HepG2 (cell line): ENCODE results near the gene PLCL2. TPM values are rescaled to one million over a fixed set of nuclear protein-coding genes. Genes with fewer than 3 reads are reported as not detected.

Source experiments
- ATAC-seq: fragments of 200-7000 bp; cut with Tn5 transposase; 3 replicates; pipeline ENCODE4 v1.9.1; 2020; ENCODE audit warnings: mild to moderate bottlenecking, moderate library complexity
- BruUV-seq: library from RNA; stranded (reverse); fragments of 400-500 nt; replicated peaks from 2 replicates; lab custom pipeline; 2021; lab: Mats Ljungman, UMichigan
- CTCF ChIA-PET: fragments of 300-600 bp; formaldehyde crosslinking; extraction: SDS; loops from one replicate; lab custom pipeline; 2021; ENCODE audit warnings: low total read pairs, inconsistent platforms, low intra/inter-chr PET ratio; lab: Yijun Ruan, JAX
- POLR2A ChIA-PET: fragments of 350-600 bp; sonication (Branson Sonifier 250); formaldehyde crosslinking; loops from one replicate; lab custom pipeline; 2020; ENCODE audit warnings: antibody characterized with exemption, inconsistent platforms; lab: Yijun Ruan, JAX
- DNase-seq: peaks from one replicate; pipeline ENCODE4 v3.0.0-alpha.2; 2015; ENCODE audit warnings: low spot score
- FAIRE-seq: peaks from 3 replicates; lab custom pipeline; 2011; peaks lifted over from hg19 to GRCh38; lab: Jason Lieb, UNC
- H2AFZ ChIP-seq: one replicate; pipeline ENCODE4 v1.6.1; 2011; ENCODE audit warnings: low read length, inconsistent platforms
- H3K27ac ChIP-seq: fragments of 300-600 bp; 3 replicates; pipeline ENCODE4 v1.8.0; 2011; ENCODE audit warnings: mixed run types, mild to moderate bottlenecking, mixed read lengths, low read length, inconsistent platforms; ENCODE audit not compliant: insufficient read depth; ENCODE audit errors: extremely low read length
- H3K27me3 ChIP-seq, 2 experiments: fragments of 200-600 bp in 1 of 2; 2 replicates in 1 of 2; 3 replicates in 1 of 2; pipeline versions ENCODE4 v1.6.0 to v1.8.0; 2011; ENCODE audit warnings: low read length in 2 of 2, mild to moderate bottlenecking in 2 of 2, moderate library complexity in 2 of 2, inconsistent platforms in 1 of 2; ENCODE audit not compliant: insufficient read depth in 2 of 2, control insufficient read depth in 1 of 2
- H3K36me3 ChIP-seq, 2 experiments: fragments of 200-600 bp in 1 of 2; replicated peaks in 1 of 2; 2 replicates in 1 of 2; 3 replicates in 1 of 2; pipeline versions ENCODE4 v1.5.1 to v1.8.0; 2011; ENCODE audit warnings: low read length in 2 of 2, inconsistent platforms in 1 of 2; ENCODE audit not compliant: insufficient read depth in 2 of 2, control insufficient read depth in 1 of 2
- H3K4me1 ChIP-seq: 2 replicates; pipeline ENCODE4 v1.5.1; 2012; ENCODE audit warnings: low read length, inconsistent platforms; ENCODE audit not compliant: insufficient read depth
- H3K4me2 ChIP-seq: 2 replicates; pipeline ENCODE4 v1.6.0; 2011; ENCODE audit warnings: low read depth, low read length, inconsistent platforms
- H3K4me3 ChIP-seq, 3 experiments: fragments of 200-600 bp in 1 of 3; sonication (generic), shearing (Covaris generic) in 1 of 3; replicated peaks in 1 of 3; 2 replicates each; pipeline ENCODE4 v1.5.1; 2011 to 2016; ENCODE audit warnings: low read length in 3 of 3, inconsistent platforms in 2 of 3, low read depth in 2 of 3, mild to moderate bottlenecking in 2 of 3, control low read depth in 1 of 3, mixed read lengths in 1 of 3; ENCODE audit not compliant: insufficient read depth in 1 of 3
- H3K79me2 ChIP-seq: one replicate; pipeline ENCODE4 v1.6.1; 2011; ENCODE audit warnings: low read length, inconsistent platforms; ENCODE audit not compliant: insufficient read depth
- H3K9ac ChIP-seq: 2 replicates; pipeline ENCODE4 v1.6.0; 2011; ENCODE audit warnings: mild to moderate bottlenecking, low read depth, low read length, inconsistent platforms; ENCODE audit not compliant: insufficient read depth
- H3K9me3 ChIP-seq: 2 replicates; pipeline ENCODE4 v1.5.1; 2012; ENCODE audit warnings: mild to moderate bottlenecking, low read length
- H4K20me1 ChIP-seq: 2 replicates; pipeline ENCODE4 v1.6.0; 2011; ENCODE audit warnings: inconsistent platforms, mild to moderate bottlenecking, low read length, moderate library complexity; ENCODE audit not compliant: insufficient read depth
- CBX5 ChIP-seq: sonication (generic); formaldehyde crosslinking; IDR thresholded peaks from 2 replicates; pipeline ENCODE4 v1.4.0; 2020; ENCODE audit warnings: missing genetic modification reagents, borderline replicate concordance
- ZKSCAN5 ChIP-seq: sonication (generic); formaldehyde crosslinking; IDR thresholded peaks from 2 replicates; pipeline ENCODE4 v1.5.1; 2020; ENCODE audit warnings: mild to moderate bottlenecking, missing genetic modification reagents
- WGBS: methylation state at CpG from one replicate; pipeline ENCODE4 v1.1.6; 2017; ENCODE audit warnings: low lambda C conversion rate; 5-methylcytosine and 5-hydroxymethylcytosine counted together
- in situ Hi-C: cut with HindIII; loops from 2 replicates; pipeline ENCODE4 v1.10.0; 2017; ENCODE audit warnings: low pct_unique_long_range_greater_than_20kb; ENCODE audit not compliant: extremely low pct_ligation_motif_present
- intact Hi-C: fragments of 100-400 bp; cut with micrococcal nuclease; formaldehyde crosslinking; loops from one replicate; pipeline ENCODE4 v1.10.0; 2022; ENCODE audit not compliant: unreplicated experiment
- polyA plus RNA-seq, 8 experiments: library from polyadenylated mRNA; depleted of rRNA in 3 of 8; stranded (reverse) in 7 of 8; unstranded in 1 of 8; fragments of >200 nt; fragmentation: Illumina TruSeq in 4 of 8; extraction: Trizol in 4 of 8; gene quantifications; 2 replicates each; pipeline versions ENCODE4 v1.2.1 to v1.2.3, GENCODE V29; 2011 to 2016; ENCODE audit warnings: low read depth in 4 of 8, missing spikeins in 1 of 8, mixed read lengths in 1 of 8; ENCODE audit not compliant: insufficient read depth in 1 of 8
- total RNA-seq, 5 experiments: library from RNA; depleted of rRNA; stranded (reverse); fragments of >200 nt; fragmentation: Illumina TruSeq; extraction: Trizol; gene quantifications; 2 replicates each; pipeline ENCODE4 v1.2.3, GENCODE V29; 2016; ENCODE audit warnings: low read depth in 1 of 5

The PLCL2 gene
- total and polyA plus RNA-seq, 2 of the 13 experiments (the other 11 are each of a cell fraction or from before 2014, with no cell fraction given) = not detected

- H3K27ac ChIP-seq = no peak overlapping the region
- TF ChIP-seq CBX5 (CRISPR knock-in tag) = no peak
- TF ChIP-seq, all 625 proteins: peak for 0
- no peak for FAIRE-seq
- intact Hi-C loops = no loop called here
- no peaks in the 10 kb centered on the region; a peak in 1 of 5 replicates for H3K27me3 ChIP-seq
- in situ Hi-C loops = no loop called here
- no peaks in the 10 kb centered on the region for H3K79me2 ChIP-seq
- no peak overlapping the region for H3K4me3 ChIP-seq
- DNase-seq = no peak
- H4K20me1 ChIP-seq = no peaks in the 10 kb centered on the region
- no peak overlapping the region for H3K4me2 ChIP-seq
- no peaks in the 10 kb centered on the region for H3K36me3 ChIP-seq
- no peak overlapping the region for H3K9ac ChIP-seq
- no peaks in the 10 kb centered on the region for H3K9me3 ChIP-seq
- BruUV-seq = no TSS peak
- H3K4me1 ChIP-seq = no peaks in the 10 kb centered on the region
- no peak overlapping the region for H2AFZ ChIP-seq
- CTCF ChIA-PET = no interaction called here
- POLR2A ChIA-PET = no interaction called here
- ATAC-seq = no peak
These were observed 170.2 kb downstream of the PLCL2 start for GRCh38 chr3:17054982-17055343.

GRCh38 chr3:17055374-17056276 lies 170.9 kb downstream of the PLCL2 start:
- Histone ChIP-seq H3K4me1 (no peaks in the 10 kb centered on the region), H3K27ac (no peak overlapping the region), H3K9ac (no peak overlapping the region), H3K27me3 (no peaks in the 10 kb centered on the region; a peak in 1 of 5 replicates), H3K4me2 (no peak overlapping the region), H3K79me2 (no peaks in the 10 kb centered on the region), H2AFZ (no peak overlapping the region), H4K20me1 (no peaks in the 10 kb centered on the region), H3K4me3 (no peak overlapping the region), H3K36me3 (no peaks in the 10 kb centered on the region), H3K9me3 (no peaks in the 10 kb centered on the region)
- DNase-seq (no peak), ATAC-seq (no peak), FAIRE-seq (no peak)
- POLR2A ChIA-PET = no interaction called here
- CTCF ChIA-PET = no interaction called here
- in situ Hi-C loops (no loop called here), intact Hi-C loops (no loop called here)
- 13% methylated on average over 7 of the region's 7 CpGs for WGBS
- no peak for TF ChIP-seq ZKSCAN5
- no TSS peak for BruUV-seq
